ENCODE data around the gene INVS.

DNA sequence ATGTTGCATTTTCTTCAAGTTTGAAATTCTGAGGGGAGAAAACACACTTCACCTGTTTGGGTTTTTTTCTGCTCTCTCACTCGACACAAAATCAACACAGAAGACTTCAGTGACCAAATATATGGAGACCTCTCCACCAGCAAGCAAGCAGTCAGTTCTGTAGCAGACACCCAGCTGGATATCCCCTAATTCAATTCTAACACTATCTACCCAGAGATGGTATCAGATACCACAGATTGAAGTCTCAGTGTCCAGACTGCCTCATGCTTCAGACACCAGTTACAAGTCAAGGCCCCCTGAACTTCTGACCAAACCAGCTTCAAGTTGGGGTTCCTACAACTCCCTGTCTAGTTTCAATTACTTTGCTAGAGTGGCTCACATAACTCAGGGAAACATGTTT lies 97.8 kb downstream of the INVS start:
- no peak for TF ChIP-seq POLR2AphosphoS5 (IDR thresholded peaks at IDR 0.05; ENCODE audit: borderline replicate concordance, low read depth, low read length)
- no peak for TF ChIP-seq EZH2 (IDR thresholded peaks at IDR 0.05)
- TF ChIP-seq FOXP2 (optimal IDR thresholded peaks at IDR 0.05; ENCODE audit: control extremely low read depth, extremely low read length, insufficient read depth): no peak
